Activated CD4-positive, alpha-beta T cell treated with anti-CD3 and anti-CD28 coated beads for 1 hour (primary cell): Measurements from ENCODE around the gene DNTT.

Experiments
- DNase-seq: peaks from one replicate; pipeline ENCODE4 v3.0.0-alpha.2; 2020

DNTT gene

DNA sequence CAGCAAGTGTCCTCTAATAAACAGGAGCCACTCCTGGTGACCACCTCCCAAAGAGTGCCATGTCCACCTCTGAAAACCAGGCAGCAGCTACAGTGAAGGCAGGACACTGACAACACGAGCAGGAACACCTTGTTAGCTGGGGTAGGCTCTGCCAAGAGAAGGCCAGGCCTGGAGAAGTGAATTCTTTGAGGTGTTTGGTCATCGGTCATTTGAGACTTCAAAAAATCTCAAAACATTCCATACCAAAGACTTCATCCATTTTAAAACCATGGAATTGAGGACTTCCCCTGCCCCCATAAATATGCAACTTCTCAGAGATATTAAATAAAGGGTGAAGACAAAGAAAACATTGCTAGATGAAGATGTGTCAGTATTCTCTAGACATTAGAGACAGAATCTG is 82.9 kb downstream of the DNTT start:
- no peak for DNase-seq

DNA sequence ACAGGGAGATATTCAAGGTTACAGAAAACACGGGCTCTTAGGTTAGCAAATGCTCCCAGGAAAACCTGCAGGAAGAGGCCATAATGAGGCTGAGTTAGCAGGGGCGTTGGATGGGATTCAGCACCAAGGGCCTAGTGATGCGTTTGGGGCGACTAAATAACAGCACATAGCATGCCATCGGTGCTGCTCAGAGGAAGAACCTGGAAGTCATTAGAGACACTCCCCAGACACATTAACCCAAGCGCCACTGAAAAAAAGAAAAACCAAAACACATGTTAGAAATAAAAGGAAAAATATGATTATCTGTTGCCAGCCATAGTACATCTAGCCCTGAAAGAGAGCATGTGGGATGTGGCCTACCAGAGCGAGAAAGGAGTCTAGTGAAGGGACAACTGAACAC is 83.4 kb downstream of the DNTT start:
- no peak for DNase-seq
